OCI-LY7 (cell line): ENCODE measurements around the gene BLOC1S4. TPM values are rescaled to one million over a fixed set of nuclear protein-coding genes. Genes with fewer than 3 reads are reported as not detected.

Source experiments
- BruUV-seq: library from RNA; stranded (reverse); fragments of 400-500 nt; replicated peaks from 2 replicates; lab custom pipeline; 2021; lab: Mats Ljungman, UMichigan
- CTCF ChIA-PET: fragments of 300-600 bp; sonication (Branson Sonifier 250); formaldehyde crosslinking; loops from one replicate; lab custom pipeline; 2022; ENCODE audit warnings: antibody characterized with exemption; ENCODE audit not compliant: unreplicated experiment; lab: Charles Lee
- POLR2A ChIA-PET: fragments of 300-600 bp; sonication (Branson Sonifier 250); formaldehyde crosslinking; loops from one replicate; lab custom pipeline; 2022; ENCODE audit warnings: antibody characterized with exemption; lab: Charles Lee
- DNase-seq: peaks from one replicate; pipeline ENCODE4 v3.0.0-alpha.2; 2015; ENCODE audit warnings: low spot score
- H2AFZ ChIP-seq: fragments of 200-600 bp; sonication (generic), shearing (Covaris generic); 2 replicates; pipeline ENCODE4 v1.6.1; 2014; ENCODE audit warnings: mild to moderate bottlenecking, antibody characterized with exemption, low read length, moderate library complexity
- H3K27ac ChIP-seq: fragments of 200-600 bp; sonication (generic); 2 replicates; pipeline ENCODE4 v1.5.1; 2014; ENCODE audit warnings: mixed run types, low read depth, mild to moderate bottlenecking, moderate library complexity, low read length, inconsistent platforms; ENCODE audit not compliant: poor library complexity, severe bottlenecking
- H3K36me3 ChIP-seq: fragments of 200-600 bp; sonication (generic); 2 replicates; pipeline ENCODE4 v1.6.1; 2014; ENCODE audit warnings: mild to moderate bottlenecking, antibody characterized with exemption, low read length, moderate library complexity, mixed read lengths; ENCODE audit not compliant: insufficient read depth
- H3K4me1 ChIP-seq: fragments of 200-600 bp; sonication (generic); 2 replicates; pipeline ENCODE4 v1.5.1; 2014; ENCODE audit warnings: mild to moderate bottlenecking, low read length; ENCODE audit not compliant: insufficient read depth, poor library complexity, severe bottlenecking
- H3K4me2 ChIP-seq: fragments of 200-600 bp; sonication (generic); 2 replicates; pipeline ENCODE4 v1.6.1; 2014; ENCODE audit warnings: mild to moderate bottlenecking, low read length
- H3K4me3 ChIP-seq: fragments of 200-600 bp; sonication (generic); 2 replicates; pipeline ENCODE4 v1.5.1; 2014; ENCODE audit warnings: mild to moderate bottlenecking, low read depth, low read length; ENCODE audit not compliant: poor library complexity, severe bottlenecking
- H3K79me2 ChIP-seq: fragments of 200-600 bp; sonication (generic); 2 replicates; pipeline ENCODE4 v1.6.1; 2016; ENCODE audit warnings: low read depth, mild to moderate bottlenecking, low read length, moderate library complexity, mixed read lengths; ENCODE audit not compliant: insufficient read depth
- H3K9me2 ChIP-seq: fragments of 200-600 bp; sonication (generic); 2 replicates; pipeline ENCODE4 v1.6.1; 2016; ENCODE audit warnings: mild to moderate bottlenecking, low read length, mixed read lengths; ENCODE audit not compliant: insufficient read depth
- H3K9me3 ChIP-seq: fragments of 200-600 bp; sonication (generic); 2 replicates; pipeline ENCODE4 v1.6.1; 2014; ENCODE audit warnings: mild to moderate bottlenecking, mixed run types, low read length, mixed read lengths
- H4K20me1 ChIP-seq: fragments of 200-600 bp; sonication (generic); 2 replicates; pipeline ENCODE4 v1.6.1; 2014; ENCODE audit warnings: mild to moderate bottlenecking, antibody characterized with exemption, low read length, moderate library complexity, mixed read lengths; ENCODE audit not compliant: insufficient read depth
- CTCF ChIP-seq: fragments of 200-600 bp; sonication (generic); conservative IDR thresholded peaks from 2 replicates; pipeline ENCODE4 v1.5.1; 2014; ENCODE audit warnings: mild to moderate bottlenecking, antibody characterized with exemption, low read length, moderate library complexity, mixed read lengths
- EZH2phosphoT487 ChIP-seq: fragments of 200-600 bp; sonication (generic); IDR thresholded peaks from 2 replicates; pipeline ENCODE4 v1.6.1; 2018; ENCODE audit warnings: low read depth, borderline replicate concordance, mild to moderate bottlenecking, mixed run types, antibody characterized with exemption, low read length, moderate library complexity, mixed read lengths
- intact Hi-C: fragments of 100-400 bp; cut with micrococcal nuclease; formaldehyde crosslinking; loops from one replicate; pipeline ENCODE4 v1.10.0; 2022; ENCODE audit not compliant: unreplicated experiment
- total RNA-seq, 2 experiments: library from RNA; depleted of rRNA in 1 of 2; stranded (reverse); fragments of >200 nt in 1 of 2; shearing (Covaris generic) in 1 of 2; gene quantifications; 2 replicates each; pipeline ENCODE4 v1.2.3, GENCODE V29; 2014 to 2022

BLOC1S4 gene
- total RNA-seq, 2 experiments from 2014 or later, result 32.3 to 36.1 TPM

DNA sequence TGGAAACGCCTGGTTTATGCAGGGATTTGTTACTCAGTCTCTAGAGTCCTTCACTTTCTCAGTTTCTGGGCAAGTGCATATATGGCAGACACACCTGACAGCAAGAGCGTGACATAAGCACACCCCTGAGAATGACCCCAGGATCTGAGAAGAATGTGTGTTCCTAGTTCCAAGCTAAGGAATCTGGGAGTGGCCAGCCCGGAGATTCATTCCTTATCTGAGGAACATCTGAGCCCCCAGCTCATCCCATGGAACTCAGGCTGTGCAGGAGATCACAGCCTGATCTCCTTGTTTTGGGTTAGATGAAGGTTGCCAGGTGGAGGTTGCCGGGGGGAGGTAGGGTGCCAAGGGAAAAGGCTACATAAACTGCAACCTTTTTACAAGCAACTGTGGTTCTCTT is 42.8 kb downstream of the BLOC1S4 start:
- intact Hi-C loops, result no loop called here
- Histone ChIP-seq H3K9me2 (no peaks in the 10 kb centered on the region), H3K36me3 (no peaks in the 10 kb centered on the region), H3K4me3 (no peak overlapping the region), H4K20me1 (no peaks in the 10 kb centered on the region), H3K27ac (no peak overlapping the region), H3K4me1 (no peaks in the 10 kb centered on the region), H3K4me2 (no peak overlapping the region), H3K9me3 (no peaks in the 10 kb centered on the region), H2AFZ (no peak overlapping the region), H3K79me2 (no peaks in the 10 kb centered on the region)
- ChIA-PET POLR2A (interaction anchor here (0.7 kb wide), 1 partner anchor 635 kb away, joined by 3 read pairs; no protein-coding TSS in a partner anchor), CTCF (no interaction called here)
- no TSS peak for BruUV-seq
- no peak for DNase-seq
- no peak for TF ChIP-seq CTCF
- TF ChIP-seq EZH2phosphoT487, result no peak

DNA sequence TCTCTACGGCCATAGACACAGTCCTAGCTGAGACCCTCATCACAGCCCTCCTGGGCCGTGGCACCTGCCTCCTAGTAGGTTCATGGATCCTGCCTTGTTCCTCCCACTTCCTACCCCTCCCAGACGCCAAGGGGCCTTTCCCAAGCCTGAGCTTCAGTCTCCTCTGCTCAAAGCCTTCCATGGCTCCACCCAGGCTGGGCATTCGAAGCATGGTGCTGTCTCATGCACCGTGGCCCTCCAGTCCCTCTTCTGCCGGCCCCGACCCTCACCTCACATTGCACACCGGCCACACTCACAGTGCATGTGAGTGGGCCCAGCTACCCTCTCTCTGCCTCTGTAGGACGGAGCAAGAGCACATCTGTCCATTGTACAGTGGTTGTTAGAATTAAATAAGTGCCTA is 44.9 kb downstream of the BLOC1S4 start:
- Histone ChIP-seq H4K20me1 (no peaks in the 10 kb centered on the region), H3K4me1 (no peaks in the 10 kb centered on the region), H3K36me3 (no peaks in the 10 kb centered on the region), H3K4me3 (no peak overlapping the region), H2AFZ (no peak overlapping the region), H3K9me2 (no peaks in the 10 kb centered on the region), H3K27ac (no peak overlapping the region), H3K79me2 (no peaks in the 10 kb centered on the region), H3K9me3 (no peaks in the 10 kb centered on the region), H3K4me2 (no peak overlapping the region)
- ChIA-PET POLR2A (no interaction called here), CTCF (no interaction called here)
- intact Hi-C loops, result no loop called here
- TF ChIP-seq EZH2phosphoT487, result no peak
- no TSS peak for BruUV-seq
- no peak for DNase-seq

DNA sequence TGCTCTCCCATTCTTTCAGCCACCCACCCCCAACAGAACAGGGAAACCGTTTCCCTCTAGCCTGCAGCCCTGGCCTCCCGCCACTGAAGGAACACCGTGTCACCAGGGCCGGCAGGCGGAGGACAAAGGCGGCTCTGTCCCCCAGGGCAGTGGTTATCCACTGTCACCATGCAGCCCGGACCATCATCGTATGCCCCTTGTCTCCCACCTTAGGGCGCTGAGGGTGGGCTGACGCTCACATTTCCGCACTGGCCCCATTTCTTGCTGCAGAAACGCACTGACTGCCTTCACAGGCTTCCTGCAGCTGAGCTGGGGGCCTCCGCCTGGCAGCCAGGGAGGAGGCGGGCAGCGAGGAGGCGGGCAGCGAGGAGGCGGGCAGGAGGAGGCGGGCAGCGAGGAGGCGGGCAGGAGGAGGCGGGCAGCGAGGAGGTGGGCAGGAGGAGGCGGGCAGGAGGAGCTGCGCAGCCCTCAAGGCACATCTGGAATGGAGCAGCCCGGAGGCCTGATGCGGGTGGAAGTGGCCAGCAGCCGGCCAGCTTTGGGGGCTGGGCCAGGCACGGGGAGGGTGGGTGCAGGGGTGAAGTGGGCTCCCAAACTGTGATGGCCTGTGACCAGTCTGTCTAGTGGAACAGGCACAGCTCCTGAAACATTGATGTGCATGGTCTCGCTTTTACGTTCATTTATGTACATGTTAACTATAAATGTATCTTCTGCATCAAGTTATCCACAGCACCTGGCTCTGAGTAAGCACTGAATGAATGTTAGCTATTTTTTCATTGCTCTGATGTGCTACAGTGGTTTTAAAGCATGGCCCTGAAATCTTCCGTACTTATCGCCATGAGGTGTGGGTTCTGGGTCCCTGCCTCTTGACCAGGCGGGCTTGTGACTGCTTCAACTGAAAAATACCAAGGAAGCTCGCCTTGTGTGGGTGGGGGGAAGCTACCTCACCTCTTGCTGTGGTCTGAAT is 46.0 kb downstream of the BLOC1S4 start:
- TF ChIP-seq EZH2phosphoT487, result no peak
- no peak for TF ChIP-seq CTCF
- no peaks in the 10 kb centered on the region for H3K4me1 ChIP-seq
- no peak overlapping the region for H2AFZ ChIP-seq
- H4K20me1 ChIP-seq, result no peaks in the 10 kb centered on the region
- H3K9me2 ChIP-seq, result no peaks in the 10 kb centered on the region
- no peak overlapping the region for H3K27ac ChIP-seq
- no peaks in the 10 kb centered on the region for H3K79me2 ChIP-seq
- DNase-seq, result no peak
- POLR2A ChIA-PET, result interaction anchor here (0.7 kb wide), 1 partner anchor 173 kb away, joined by 4 read pairs; no protein-coding TSS in a partner anchor
- intact Hi-C loops, result no loop called here
- H3K36me3 ChIP-seq, result no peaks in the 10 kb centered on the region
- CTCF ChIA-PET, result no interaction called here
- no peaks in the 10 kb centered on the region for H3K9me3 ChIP-seq
- H3K4me2 ChIP-seq, result no peak overlapping the region
- BruUV-seq, result no TSS peak
- H3K4me3 ChIP-seq, result no peak overlapping the region
